HG03159 (cell line): Measurements from ENCODE around the gene TAX1BP1.

Experiments
- ATAC-seq: cut with Tn5 transposase; IDR thresholded peaks from one replicate; pipeline ENCODE4 v1.9.1; 2021; ENCODE audit warnings: mild to moderate bottlenecking, moderate library complexity; ENCODE audit not compliant: unreplicated experiment

Gene TAX1BP1

DNA sequence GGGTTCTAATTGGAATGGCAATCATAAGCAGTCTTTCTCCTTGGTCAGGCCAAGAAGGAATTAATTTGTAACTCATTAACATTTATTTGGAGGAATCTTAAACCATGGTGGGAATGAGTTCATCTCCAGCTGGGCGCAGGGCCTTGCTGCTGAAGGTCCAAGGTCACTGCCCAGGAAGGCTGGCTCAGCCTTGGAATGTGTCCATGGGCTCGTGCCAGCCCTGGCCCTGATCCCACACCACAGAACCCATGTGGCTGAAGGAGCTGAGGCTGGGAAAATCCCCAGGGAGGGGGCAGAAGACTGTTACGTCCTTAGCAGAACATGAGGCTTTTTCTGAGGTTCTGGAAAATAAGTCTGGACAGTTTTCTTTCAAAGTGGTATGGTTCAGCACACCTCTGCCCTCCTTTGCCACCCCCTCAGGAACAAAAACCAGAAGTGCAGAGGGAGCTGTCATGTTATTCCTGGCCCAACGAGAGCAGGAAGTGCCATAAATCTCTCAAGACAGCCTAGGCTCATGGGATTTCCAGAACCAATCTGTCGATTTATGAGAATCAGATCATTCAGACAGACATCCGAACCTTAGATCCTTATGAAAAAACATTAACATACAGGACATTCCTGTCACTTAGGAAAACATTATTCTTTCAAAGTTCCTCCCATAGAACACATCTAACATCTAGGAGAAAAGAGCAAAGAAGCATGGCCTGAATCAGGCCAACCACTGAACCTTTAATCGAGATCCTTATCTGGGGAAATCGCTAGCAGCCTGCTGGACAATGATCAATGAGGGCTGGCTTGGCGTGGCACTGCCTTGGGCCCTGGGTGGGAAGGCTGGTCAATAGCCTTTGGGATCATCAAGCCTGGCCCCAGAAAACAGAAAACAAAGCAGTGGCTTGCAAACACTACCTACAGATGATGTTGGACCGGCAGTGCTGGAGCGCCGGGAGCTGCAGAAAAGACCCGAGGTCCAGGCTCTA, 134.3 kb downstream of the TAX1BP1 start:
- no peak for ATAC-seq

DNA sequence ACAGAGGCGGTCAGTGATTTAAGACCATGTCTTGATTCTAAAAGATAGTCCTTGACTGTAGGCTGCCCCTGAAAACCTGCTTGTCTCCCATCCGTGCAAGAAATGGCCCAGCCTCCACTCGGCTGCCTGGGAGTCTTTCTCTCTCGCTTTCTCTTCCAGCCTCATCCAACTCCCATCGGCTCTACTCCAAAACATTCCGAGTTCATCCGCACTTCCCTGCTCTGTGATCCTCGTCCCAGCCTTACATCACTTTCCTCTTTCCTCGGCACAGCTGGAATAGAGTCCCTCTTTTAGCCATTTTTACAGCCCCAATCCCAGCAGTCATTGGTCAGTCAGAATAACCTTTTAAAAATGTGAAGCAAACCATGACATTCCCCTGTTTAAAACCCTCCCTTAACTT, 135.1 kb downstream of the TAX1BP1 start:
- no peak for ATAC-seq

DNA sequence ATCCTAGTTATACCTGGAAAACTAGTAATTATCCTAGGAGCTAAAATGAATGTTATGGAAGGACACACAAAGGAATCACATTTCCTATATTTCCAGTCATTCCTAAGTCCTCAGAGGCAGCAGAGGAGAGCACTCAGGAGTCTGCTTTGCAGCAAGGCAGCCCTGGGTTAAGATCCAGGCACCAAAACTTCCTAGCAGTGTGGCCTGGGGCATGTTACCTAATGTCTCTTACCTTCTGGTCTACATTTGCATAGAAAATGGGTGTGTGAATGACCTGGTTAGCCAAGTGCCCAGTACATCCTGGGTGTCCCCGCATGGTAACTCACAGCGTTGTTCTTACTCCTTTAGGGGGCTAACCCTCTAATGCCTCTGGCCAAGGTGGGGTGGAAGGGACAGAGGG, 135.9 kb downstream of the TAX1BP1 start:
- no peak for ATAC-seq

DNA sequence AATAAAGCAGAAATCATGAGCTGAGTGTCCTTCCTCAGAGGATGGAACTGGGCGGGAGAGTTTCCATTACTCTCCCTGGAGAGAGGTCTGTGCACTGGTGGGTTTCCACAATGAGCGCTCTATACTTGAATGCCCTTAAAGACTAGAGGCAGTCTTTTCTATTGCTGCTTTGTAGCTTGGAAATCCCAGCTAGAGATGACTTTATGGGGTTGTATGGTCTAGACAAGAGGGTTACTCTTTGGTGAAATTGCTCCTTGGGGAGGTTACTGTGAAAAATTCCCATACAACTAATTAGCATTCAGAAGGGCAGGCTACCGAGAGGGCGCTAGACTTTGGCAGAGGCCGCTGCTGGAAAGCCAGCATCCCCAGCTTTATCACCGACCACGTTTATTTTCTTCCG, 136.8 kb downstream of the TAX1BP1 start:
- ATAC-seq: no peak
